ENCODE measurements around the gene MUSK.

DNA sequence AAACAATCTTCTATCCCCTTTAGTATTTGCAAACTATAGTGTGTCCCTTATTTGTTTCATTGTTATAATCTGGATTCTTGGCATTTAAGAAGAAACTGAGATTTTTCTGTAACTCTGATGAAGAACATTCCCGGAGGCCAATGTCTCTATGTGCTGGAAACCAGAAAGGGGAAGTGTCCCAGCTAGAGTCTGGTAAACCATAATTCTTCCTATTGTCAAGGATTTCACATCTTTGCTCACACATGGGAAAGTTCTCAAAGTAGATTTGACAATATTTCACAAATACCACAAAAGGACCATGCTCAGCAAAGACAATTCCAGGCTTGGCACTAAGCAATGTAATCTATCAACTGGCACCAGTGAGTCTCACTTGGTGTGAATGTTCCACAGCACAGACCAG, 146.8 kb downstream of the MUSK start:
- TF ChIP-seq, protein P1, sequence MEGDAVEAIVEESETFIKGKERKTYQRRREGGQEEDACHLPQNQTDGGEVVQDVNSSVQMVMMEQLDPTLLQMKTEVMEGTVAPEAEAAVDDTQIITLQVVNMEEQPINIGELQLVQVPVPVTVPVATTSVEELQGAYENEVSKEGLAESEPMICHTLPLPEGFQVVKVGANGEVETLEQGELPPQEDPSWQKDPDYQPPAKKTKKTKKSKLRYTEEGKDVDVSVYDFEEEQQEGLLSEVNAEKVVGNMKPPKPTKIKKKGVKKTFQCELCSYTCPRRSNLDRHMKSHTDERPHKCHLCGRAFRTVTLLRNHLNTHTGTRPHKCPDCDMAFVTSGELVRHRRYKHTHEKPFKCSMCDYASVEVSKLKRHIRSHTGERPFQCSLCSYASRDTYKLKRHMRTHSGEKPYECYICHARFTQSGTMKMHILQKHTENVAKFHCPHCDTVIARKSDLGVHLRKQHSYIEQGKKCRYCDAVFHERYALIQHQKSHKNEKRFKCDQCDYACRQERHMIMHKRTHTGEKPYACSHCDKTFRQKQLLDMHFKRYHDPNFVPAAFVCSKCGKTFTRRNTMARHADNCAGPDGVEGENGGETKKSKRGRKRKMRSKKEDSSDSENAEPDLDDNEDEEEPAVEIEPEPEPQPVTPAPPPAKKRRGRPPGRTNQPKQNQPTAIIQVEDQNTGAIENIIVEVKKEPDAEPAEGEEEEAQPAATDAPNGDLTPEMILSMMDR (IDR thresholded peaks at IDR 0.05), result no peak
- TF ChIP-seq POLR2A (IDR thresholded peaks at IDR 0.05) (no peak), POLR2AphosphoS5 (IDR thresholded peaks at IDR 0.05) (no peak)

Measured in transverse colon (tissue), 4 donors.